ENCODE measurements around the gene SMAD5. TPM values are rescaled to one million over a fixed set of nuclear protein-coding genes. Genes with fewer than 3 reads are reported as not detected.

SMAD5 gene
- total RNA-seq (10 to 100 TPM; 33.3 to 53.8 (median 39.8) TPM), polyA plus RNA-seq (1 to 10 TPM; 7.0 to 8.5 TPM)
- long read RNA-seq, donor 1, full-length matches to known transcripts = 5 of 13 reads
- long read RNA-seq, donor 1, partial matches to known transcripts = 8 of 13 reads
- long read RNA-seq, donor 1, other reads (novel, unspliced or antisense) = 0 of 13 reads
- long read RNA-seq, donor 2, full-length matches to known transcripts = 4 of 13 reads
- long read RNA-seq, donor 2, partial matches to known transcripts = 2 of 13 reads
- long read RNA-seq, donor 2, other reads (novel, unspliced or antisense) = 7 of 13 reads
- long read RNA-seq, donor 3, full-length matches to known transcripts = 11 of 22 reads
- long read RNA-seq, donor 3, partial matches to known transcripts = 6 of 22 reads
- long read RNA-seq, donor 3, other reads (novel, unspliced or antisense) = 5 of 22 reads

DNA sequence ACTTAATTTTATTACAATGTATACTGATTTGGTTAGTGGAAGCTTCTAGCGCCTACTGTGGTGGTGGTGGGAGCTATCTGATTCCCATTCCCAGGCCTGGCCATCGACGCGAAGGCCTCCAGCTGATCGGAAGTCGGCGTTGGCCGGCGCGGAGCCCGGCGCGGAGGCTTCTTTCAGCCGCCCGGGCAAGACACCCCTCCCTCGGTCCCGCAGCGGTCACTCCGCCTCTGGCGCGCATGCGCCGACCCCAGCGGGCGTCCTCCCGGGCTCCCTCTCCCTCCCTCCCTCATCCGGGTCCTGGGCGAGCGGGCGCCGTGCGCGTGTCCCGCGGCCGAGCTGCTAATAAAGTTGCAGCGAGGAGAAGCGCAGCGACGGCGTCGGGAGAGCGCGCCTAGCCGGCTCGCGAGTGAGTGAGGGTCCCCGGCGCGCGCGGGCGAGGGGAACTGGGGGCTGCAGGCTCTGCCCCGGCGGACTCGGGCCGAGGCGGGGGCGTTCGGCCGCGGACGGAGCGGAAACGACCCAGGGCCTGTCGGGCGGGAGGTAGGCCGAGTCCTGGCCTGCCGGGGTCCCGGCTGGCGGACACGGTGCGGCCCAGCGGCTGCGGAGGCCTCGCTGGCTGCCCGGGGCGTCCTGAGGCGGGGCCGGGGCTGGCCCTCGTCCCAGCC is at the start of gene SMAD5:
Gene SMAD5 (plus strand): TSS at position 289 of the 665 bp plus-strand sequence. CDS start 20,916 bp downstream, outside the sequence.
- peak within 1 kb of the TSS; percentile 65 to 97 (median 88) for H3K4me3 ChIP-seq
- intact Hi-C loops (cut with DNase I) = loop anchor here in 7 of 10 donors (2.0 to 5.0 kb wide), 3 partner anchors 35 to 45 kb away; no protein-coding TSS in a partner anchor
- H3K9me3 ChIP-seq = no peaks in the 10 kb centered on the region
- peaks cover 12 to 71% (median 42%) of the 10 kb centered on the region in 9 donors for H3K4me1 ChIP-seq
- no peaks in the 10 kb centered on the region for H3K27me3 ChIP-seq
- ATAC-seq (peak; percentile 98 to 100 (median 100)), DNase-seq (peak; percentile 96 to 98)
- TF ChIP-seq, protein P1, sequence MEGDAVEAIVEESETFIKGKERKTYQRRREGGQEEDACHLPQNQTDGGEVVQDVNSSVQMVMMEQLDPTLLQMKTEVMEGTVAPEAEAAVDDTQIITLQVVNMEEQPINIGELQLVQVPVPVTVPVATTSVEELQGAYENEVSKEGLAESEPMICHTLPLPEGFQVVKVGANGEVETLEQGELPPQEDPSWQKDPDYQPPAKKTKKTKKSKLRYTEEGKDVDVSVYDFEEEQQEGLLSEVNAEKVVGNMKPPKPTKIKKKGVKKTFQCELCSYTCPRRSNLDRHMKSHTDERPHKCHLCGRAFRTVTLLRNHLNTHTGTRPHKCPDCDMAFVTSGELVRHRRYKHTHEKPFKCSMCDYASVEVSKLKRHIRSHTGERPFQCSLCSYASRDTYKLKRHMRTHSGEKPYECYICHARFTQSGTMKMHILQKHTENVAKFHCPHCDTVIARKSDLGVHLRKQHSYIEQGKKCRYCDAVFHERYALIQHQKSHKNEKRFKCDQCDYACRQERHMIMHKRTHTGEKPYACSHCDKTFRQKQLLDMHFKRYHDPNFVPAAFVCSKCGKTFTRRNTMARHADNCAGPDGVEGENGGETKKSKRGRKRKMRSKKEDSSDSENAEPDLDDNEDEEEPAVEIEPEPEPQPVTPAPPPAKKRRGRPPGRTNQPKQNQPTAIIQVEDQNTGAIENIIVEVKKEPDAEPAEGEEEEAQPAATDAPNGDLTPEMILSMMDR (IDR thresholded peaks at IDR 0.05) = peak in 1 of 9 donors; percentile 13
- H3K36me3 ChIP-seq = no peaks in the 10 kb centered on the region
- H3K27ac ChIP-seq = peak within 1 kb of the TSS; percentile 92 to 100 (median 97)
- 0 to 1% methylated on average over 71 to 81 of the region's 81 CpGs for WGBS, 2 donors

GRCh38 chr5:136084698-136085097 is 47.9 kb upstream of the SMAD5 start:
- no peak overlapping the region for H3K27ac ChIP-seq
- H3K27me3 ChIP-seq = peaks cover 0 to 13% (median 0%) of the 10 kb centered on the region in 7 donors
- ATAC-seq = no peak
- peaks cover 7 to 78% (median 49%) of the 10 kb centered on the region in 9 donors for H3K4me1 ChIP-seq
- WGBS, 2 donors = 40 to 73% methylated on average over 1 of the region's 1 CpG
- intact Hi-C loops (cut with DNase I) = loop anchor here in 8 of 10 donors (5.0 to 10.0 kb wide), 7 partner anchors 48 to 200 kb away; partner anchors contain the start of gene SMAD5 (in 5 of the 8)
- H3K9me3 ChIP-seq = no peaks in the 10 kb centered on the region
- peak; percentile 43 to 65 for DNase-seq
- H3K36me3 ChIP-seq = no peaks in the 10 kb centered on the region
- TF ChIP-seq, protein P1 (IDR thresholded peaks at IDR 0.05) = no peak
- no peak overlapping the region for H3K4me3 ChIP-seq

- peaks cover 7 to 72% (median 44%) of the 10 kb centered on the region in 9 donors for H3K4me1 ChIP-seq
- intact Hi-C loops (cut with DNase I) = loop anchor here in 6 of 10 donors (5.0 to 10.0 kb wide), 4 partner anchors 45 to 202 kb away; partner anchors contain the start of gene SMAD5 (in 5 of the 6)
- ATAC-seq = no peak
- H3K27me3 ChIP-seq = no peaks in the 10 kb centered on the region
- peak overlapping the region; percentile 1 to 95 (median 86) for H3K27ac ChIP-seq
- TF ChIP-seq, protein P1 (IDR thresholded peaks at IDR 0.05) = no peak
- WGBS, 2 donors = 73 to 75% methylated on average over 5 of the region's 5 CpGs
- H3K36me3 ChIP-seq = no peaks in the 10 kb centered on the region
- DNase-seq = no peak
- H3K4me3 ChIP-seq = no peak overlapping the region
- H3K9me3 ChIP-seq = no peaks in the 10 kb centered on the region
Observed at GRCh38 chr5:136086783-136087566, 45.7 kb upstream of the SMAD5 start.
